ENCODE data around the gene MCC.

Gene MCC

GRCh38 chr5:113128641-113129330, 359.5 kb downstream of the MCC start:
- Histone ChIP-seq H3K9me3 (ENCODE audit: insufficient read depth, low read length) (no peaks in the 10 kb centered on the region), H3K9me2 (replicated peaks; ENCODE audit: insufficient read depth, low read length) (no peaks in the 10 kb centered on the region), H3K79me2 (ENCODE audit: insufficient read depth, low read length) (no peaks in the 10 kb centered on the region), H3K4me2 (ENCODE audit: low read depth, low read length, poor library complexity, severe bottlenecking) (no peak overlapping the region), H3K4me3 (ENCODE audit: insufficient read depth, low read length, poor library complexity, severe bottlenecking) (no peak overlapping the region), H3K27me3 (ENCODE audit: low read length) (no peaks in the 10 kb centered on the region), H4K20me1 (ENCODE audit: low read depth, low read length) (no peaks in the 10 kb centered on the region), H3K27ac (ENCODE audit: low read depth, low read length) (no peak overlapping the region), H3K9ac (ENCODE audit: low read length) (no peak overlapping the region), H2AFZ (ENCODE audit: low read depth, low read length, severe bottlenecking) (no peak overlapping the region), H3K36me3 (ENCODE audit: low read length) (no peaks in the 10 kb centered on the region), H3F3A (ENCODE audit: insufficient read depth) (no peaks in the 10 kb centered on the region)
- TF ChIP-seq EZH2phosphoT487 (conservative IDR thresholded peaks at IDR 0.05; ENCODE audit: low read length) (no peak), CTCF (IDR thresholded peaks at IDR 0.05; ENCODE audit: insufficient read depth, low read length, poor library complexity, severe bottlenecking) (no peak)

- Histone ChIP-seq H3K27me3 (ENCODE audit: low read length) (no peaks in the 10 kb centered on the region), H3K9ac (ENCODE audit: low read length) (no peak overlapping the region), H3K9me3 (ENCODE audit: insufficient read depth, low read length) (no peaks in the 10 kb centered on the region), H2AFZ (ENCODE audit: low read depth, low read length, severe bottlenecking) (no peak overlapping the region), H3K79me2 (ENCODE audit: insufficient read depth, low read length) (no peaks in the 10 kb centered on the region), H3K9me2 (replicated peaks; ENCODE audit: insufficient read depth, low read length) (no peaks in the 10 kb centered on the region), H3K4me2 (ENCODE audit: low read depth, low read length, poor library complexity, severe bottlenecking) (no peak overlapping the region), H3F3A (ENCODE audit: insufficient read depth) (no peaks in the 10 kb centered on the region), H3K4me3 (ENCODE audit: insufficient read depth, low read length, poor library complexity, severe bottlenecking) (no peak overlapping the region), H3K27ac (ENCODE audit: low read depth, low read length) (no peak overlapping the region), H3K36me3 (ENCODE audit: low read length) (no peaks in the 10 kb centered on the region), H4K20me1 (ENCODE audit: low read depth, low read length) (no peaks in the 10 kb centered on the region)
- TF ChIP-seq EZH2phosphoT487 (conservative IDR thresholded peaks at IDR 0.05; ENCODE audit: low read length) (no peak), CTCF (IDR thresholded peaks at IDR 0.05; ENCODE audit: insufficient read depth, low read length, poor library complexity, severe bottlenecking) (no peak)
Observed at GRCh38 chr5:113128082-113128481, 360.2 kb downstream of the MCC start.

GRCh38 chr5:113127021-113127420, 361.2 kb downstream of the MCC start:
- Histone ChIP-seq H3K9me3 (ENCODE audit: insufficient read depth, low read length) (no peaks in the 10 kb centered on the region), H3K79me2 (ENCODE audit: insufficient read depth, low read length) (no peaks in the 10 kb centered on the region), H3K27ac (ENCODE audit: low read depth, low read length) (no peak overlapping the region), H3K9me2 (replicated peaks; ENCODE audit: insufficient read depth, low read length) (no peaks in the 10 kb centered on the region), H3K4me3 (ENCODE audit: insufficient read depth, low read length, poor library complexity, severe bottlenecking) (no peak overlapping the region), H3K9ac (ENCODE audit: low read length) (no peak overlapping the region), H3K36me3 (ENCODE audit: low read length) (no peaks in the 10 kb centered on the region), H3K27me3 (ENCODE audit: low read length) (no peaks in the 10 kb centered on the region; the same call in 1 of the 2 replicates), H3F3A (ENCODE audit: insufficient read depth) (no peaks in the 10 kb centered on the region), H3K4me2 (ENCODE audit: low read depth, low read length, poor library complexity, severe bottlenecking) (no peak overlapping the region), H2AFZ (ENCODE audit: low read depth, low read length, severe bottlenecking) (no peak overlapping the region), H4K20me1 (ENCODE audit: low read depth, low read length) (no peaks in the 10 kb centered on the region)
- TF ChIP-seq CTCF (IDR thresholded peaks at IDR 0.05; ENCODE audit: insufficient read depth, low read length, poor library complexity, severe bottlenecking), result no peak
- no peak for TF ChIP-seq EZH2phosphoT487 (conservative IDR thresholded peaks at IDR 0.05; ENCODE audit: low read length)
